Measurements from ENCODE around the gene RCOR2.
"Not testable (repeated sequence)": the region's sequence is repeated elsewhere in the genome, so short reads cannot be mapped to it uniquely, and the experiment has no call there.

Gene RCOR2

DNA sequence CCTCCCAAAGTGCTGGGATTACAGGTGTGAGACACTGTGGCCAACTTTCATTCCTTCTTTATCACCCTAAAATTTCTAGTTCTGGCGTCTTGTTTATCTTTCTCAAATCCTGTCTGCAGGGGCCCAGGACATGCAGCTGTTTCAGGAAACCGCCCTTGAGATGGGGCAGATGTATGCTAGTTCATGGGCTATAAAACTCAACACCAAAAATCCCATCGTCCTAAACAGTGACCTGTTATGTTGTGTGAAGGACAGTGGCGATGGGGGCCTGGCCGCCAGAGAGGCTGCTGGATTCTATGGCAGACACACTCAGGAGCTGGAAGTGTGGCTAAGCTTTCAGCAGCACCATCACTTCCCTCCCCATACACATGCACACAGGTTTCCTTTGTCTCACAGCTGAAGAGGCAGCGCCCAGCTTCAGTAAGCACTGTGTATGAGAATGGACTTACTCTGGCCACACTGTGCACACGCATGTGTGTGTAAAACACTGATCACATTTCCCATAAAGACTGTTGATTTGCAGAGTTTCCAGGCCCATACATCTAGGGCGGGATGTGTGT, 41.4 kb downstream of the RCOR2 start:
- DNase-seq: no peak

DNA sequence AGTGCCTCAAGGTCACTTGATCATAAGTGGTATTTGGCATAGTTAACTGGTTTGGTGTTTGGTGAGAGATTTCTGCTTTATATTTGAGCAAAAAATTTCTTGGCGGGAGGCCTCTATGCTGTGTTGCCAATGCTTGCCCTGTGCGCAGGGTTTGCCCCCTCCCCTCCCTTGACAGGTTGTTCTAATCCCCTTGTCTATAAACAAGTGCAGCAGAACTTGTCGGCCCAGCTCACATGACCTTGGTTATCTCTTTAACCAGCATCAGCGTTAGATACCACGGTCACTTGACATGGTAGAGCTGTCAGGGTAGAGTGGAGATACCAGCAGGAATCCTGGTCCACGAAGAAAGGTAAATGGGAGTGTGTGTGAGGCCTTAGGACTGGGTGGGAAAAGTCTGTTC, 42.5 kb downstream of the RCOR2 start:
- DNase-seq: no peak

DNA sequence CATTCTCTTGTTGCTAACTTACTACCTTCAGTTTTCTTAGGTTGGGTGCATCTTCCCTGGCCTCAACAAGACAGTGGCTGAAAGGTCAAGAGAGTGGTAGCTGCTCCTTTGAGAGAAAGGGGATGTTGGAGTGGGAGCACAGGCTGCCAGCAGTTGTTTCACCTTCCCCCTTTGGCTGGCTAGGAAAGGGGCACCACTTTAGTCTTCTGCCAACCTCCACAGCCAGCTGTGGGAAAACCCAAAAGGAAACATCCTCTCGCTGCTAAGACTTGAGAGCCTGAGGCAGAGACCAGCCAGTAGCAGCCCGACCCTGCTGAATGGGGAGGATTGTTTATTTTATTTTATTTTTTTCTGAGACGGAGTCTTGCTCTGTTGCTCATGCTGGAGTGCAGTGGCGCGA, 43.7 kb downstream of the RCOR2 start:
- no peak for DNase-seq

DNA sequence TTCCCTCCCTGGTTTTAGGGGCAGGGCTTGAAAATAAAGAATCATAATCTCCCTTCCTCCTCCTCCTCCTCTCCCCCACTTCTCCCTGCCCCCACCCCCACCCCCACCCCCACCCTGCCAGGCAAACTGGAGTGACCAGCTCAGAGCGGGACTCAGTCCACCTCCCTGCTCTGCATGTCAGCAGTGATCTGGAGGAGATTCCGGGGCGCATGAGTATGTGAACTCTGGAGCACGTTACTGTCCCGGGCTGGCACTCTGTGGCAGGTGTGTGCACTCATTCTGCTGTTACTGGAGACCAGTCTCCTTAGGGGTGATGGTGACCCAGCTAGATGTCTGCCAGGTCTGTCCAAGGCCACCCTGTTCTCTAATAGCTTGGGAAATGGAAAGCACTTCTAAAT, 44.2 kb downstream of the RCOR2 start:
- DNase-seq: no peak

DNA sequence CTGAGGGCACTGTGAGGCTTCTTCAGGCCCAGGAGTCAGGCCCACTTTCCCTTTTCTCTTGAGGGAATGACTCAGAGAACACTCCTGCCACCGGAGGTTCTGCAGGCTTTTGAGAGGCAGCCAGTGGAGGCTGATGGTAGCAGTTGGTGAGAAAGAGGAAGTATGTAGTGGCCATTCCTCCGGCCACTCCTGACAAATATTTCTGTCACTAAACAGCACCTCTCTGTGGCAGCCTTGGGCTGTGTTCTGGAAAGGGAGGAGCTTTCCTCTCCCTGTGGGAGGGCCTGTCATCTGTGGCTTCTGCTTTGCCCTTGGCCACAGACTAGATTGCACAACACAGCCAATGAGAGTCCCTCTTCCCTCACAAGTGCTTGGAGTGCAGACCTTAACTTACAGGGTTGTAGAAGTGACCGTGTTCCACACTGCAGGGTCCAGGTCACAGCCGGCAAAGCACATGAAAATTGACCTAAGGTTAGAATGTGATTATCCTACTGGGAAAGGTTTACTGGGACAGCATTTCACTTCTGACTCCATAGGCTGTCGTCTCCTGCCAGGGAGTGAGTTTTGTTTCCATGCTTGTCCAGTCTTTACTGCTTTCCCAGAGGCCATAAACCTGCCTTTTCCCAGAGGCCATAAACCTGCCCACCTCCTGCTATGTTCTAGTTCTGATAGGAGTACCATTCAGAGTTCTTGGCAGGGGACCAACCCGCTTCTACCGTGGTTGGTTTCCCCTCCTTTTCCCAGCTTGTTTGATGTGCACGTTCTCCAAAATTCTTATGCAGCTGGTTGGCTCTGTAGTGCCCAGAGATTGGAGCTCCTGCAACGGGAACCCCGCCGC, 44.8 kb downstream of the RCOR2 start:
- DNase-seq: peak; percentile 29

DNA sequence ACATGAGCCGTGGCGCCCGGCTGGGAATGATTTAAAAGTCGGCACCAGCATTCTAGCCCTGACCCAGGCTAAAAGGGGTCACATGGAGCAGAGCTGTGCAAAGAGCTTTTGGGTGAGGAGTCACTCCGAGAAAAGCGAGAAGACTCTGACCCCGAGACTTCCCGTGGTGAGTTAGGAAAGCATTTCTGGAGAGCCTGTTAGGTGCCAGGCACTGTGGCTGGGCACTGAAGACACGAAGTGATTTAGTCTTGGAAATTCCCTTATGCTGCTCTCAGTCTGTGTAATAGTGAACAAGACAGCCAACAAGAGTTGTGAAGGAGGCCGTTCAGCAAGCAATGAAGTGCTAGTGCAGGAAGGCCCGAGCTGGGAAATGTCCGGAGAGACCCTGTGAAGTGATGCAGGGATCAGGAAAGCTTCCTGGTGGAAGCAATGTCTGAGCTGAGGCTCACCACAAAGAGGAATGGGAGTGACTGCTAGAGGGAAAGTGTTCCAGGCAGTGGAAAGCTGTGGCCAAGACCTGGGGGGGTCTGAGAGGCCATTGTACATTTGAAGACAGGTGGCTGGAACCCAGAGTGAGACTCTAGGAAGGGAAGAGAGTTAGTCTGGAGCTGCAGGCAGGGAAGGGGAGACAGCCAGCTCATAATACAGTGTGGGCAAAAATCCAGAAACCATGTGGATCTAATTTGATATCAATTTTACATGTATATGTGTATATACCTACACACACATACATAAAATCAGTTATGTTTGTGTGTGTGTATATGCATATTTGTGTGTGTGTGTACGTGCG, 46.4 kb downstream of the RCOR2 start:
- DNase-seq: no peak

DNA sequence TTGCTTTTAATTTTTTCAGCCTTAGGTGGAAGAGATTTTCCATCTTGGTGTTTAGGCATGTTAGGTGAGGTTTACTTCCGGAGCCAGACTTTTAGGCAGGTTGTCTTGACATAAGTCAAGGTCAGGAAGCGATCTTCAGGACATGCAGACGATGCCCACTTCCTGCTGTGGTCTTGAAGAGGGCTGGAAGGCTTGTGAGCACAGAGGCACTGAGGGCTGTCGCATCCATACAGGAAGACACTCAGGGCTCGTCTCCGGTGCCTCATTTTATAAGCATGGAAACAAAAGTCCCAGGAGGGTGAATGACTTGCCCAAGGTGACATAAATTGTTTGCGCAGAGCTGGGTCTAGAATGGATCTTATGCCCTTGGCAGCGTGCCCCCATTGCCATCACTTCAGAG, 47.3 kb downstream of the RCOR2 start:
- DNase-seq: no peak

DNA sequence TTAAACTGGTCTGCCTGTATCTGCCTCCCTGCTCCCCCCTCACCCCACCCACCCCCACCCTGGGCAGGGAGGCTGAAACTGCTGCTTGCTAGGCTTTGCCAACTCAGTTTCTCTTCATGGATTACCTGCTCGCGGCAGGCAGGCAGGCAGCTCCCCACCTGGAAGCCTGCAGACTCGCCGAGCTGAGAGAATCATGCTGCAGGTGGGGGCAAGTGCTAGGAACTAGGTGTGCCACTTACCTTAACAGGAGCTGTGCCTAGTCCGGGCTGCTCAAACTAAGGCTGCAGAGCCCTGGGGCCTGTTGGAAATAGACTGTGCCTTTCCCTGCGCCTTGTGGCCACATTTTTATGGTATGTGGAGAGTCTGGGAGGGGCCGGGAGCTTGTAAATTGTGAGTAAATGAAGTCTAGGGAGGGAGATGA, 47.8 kb downstream of the RCOR2 start:
- no peak for DNase-seq

DNA sequence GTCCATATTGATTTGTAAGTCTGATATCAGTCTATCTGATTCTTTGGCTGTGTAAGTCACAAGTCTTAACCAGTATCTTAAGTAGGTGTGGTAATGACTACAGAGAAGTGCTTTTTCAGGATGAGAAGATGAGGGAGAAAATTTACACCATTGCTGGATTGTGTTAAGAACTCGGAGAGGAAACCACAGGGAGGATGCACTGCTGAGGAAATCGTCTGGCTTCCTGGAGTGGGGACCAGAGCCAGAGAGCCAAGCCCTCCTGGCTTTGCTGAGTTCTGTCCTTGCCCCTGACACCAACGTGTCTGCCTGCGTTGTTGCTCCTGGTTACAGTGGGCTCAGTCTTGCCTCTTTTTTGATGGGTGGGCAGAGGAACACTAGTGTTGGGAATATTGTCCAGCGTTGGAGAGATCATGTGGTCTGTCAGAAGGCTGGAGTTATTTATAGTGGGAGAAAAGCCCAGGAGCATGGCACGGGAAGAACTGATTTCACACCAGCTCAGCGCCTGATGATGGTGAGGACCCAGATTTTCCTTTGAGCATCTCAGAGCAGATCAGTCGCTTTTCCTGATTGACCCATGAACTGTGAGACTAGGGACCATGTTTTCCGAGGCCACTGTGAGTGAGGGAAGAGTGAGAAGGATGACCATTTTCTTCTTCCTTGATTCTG, 48.4 kb downstream of the RCOR2 start:
- no peak for DNase-seq

DNA sequence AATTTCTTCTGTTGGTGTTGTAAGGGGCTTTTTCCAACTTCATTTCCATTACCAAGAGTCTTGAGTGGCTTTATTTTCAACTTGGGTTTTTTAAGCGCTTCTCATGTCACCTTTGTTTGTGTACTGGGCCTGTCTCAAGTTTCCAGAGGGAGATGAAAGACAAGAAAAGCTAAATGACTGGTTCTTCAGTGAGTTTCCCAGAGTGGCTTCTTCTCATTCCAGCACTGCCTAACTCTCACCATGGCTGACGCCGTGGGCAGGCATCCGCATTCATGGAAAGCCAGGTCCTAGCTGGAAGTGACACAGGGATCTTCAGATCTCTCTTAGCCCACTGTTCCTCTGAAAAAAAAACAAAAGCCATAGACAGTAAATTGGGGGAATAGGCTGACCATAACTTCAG, 49.5 kb downstream of the RCOR2 start:
- no peak for DNase-seq

DNA sequence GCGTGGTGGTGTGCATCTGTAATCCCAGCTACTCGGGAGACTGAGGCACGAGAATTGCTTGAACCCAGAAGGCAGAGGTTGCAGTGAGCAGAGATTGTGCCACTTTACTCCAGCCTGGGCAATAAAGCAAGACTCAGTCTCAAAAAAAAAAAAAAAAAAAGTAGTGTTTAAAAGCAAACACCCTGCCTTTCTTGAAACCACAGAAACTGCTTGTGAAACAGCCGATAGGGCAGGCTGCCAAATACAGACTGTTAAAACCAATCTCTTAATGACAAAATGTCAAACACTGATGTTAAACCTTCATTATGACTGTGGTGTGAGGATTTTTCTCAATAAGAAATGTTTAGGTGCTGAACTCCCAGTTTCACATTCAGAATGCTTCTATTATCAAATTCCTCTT, 50.8 kb downstream of the RCOR2 start:
- DNase-seq: peak; percentile 52

DNA sequence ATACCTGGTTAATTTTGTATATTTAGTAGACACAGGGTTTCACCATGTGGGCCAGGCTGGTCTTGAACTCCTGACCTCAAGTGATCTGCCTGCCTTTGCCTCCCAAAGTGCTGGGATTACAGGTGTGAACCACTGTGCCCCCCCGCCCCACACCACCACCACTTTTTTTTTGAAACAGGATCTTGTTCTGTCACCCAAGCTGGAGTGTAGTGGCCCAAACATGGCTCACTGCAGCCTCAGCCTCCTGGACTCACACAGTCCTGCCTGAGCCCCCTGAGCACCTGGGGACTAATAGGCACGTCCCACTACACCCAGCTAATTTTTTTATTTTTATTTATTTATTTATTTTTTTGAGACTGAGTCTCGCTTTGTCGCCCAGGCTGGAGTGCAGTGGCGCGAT, 53.3 kb downstream of the RCOR2 start:
- not testable (repeated sequence) for DNase-seq

DNA sequence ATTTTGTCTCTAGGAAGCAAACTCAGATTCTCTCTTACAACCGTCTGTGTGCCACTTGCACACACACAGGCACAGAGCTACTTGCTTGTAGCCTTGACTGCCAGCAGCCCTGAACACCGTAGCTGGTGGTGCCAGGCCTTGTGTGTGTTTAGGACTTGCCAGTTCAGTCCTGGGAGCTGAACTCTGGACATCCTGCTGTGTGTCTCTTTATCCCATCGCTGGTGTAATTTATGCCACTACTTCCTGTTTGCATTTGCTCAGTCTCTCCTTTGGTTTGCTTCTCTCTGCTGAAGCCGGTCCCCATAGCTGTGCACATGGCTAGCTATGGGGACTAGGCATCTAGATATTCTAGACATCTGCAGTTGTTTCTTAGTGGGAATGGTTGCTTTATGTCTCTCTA, 54.0 kb downstream of the RCOR2 start:
- peak; percentile 31 for DNase-seq
